Keratinocyte (primary cell): ENCODE data around the gene ZNF547.

Experiments used
- EZH2 ChIP-seq: IDR thresholded peaks from one replicate; pipeline ENCODE4 v1.6.1; 2012; ENCODE audit warnings: inconsistent platforms, mild to moderate bottlenecking, low read length, moderate library complexity
- TF ChIP-seq, protein P1 (sequence below), 3 experiments: IDR thresholded peaks in 1 of 3; conservative IDR thresholded peaks in 1 of 3; optimal IDR thresholded peaks in 1 of 3; 2 replicates in 2 of 3; 3 replicates in 1 of 3; pipeline versions ENCODE3 to v1.5.1; 2011; ENCODE audit warnings: low read length in 3 of 3, mild to moderate bottlenecking in 3 of 3, moderate library complexity in 2 of 3, control low read depth in 1 of 3, inconsistent platforms in 1 of 3; ENCODE audit not compliant: insufficient read depth in 2 of 3; ENCODE audit errors: extremely low read depth in 1 of 3

DNA sequence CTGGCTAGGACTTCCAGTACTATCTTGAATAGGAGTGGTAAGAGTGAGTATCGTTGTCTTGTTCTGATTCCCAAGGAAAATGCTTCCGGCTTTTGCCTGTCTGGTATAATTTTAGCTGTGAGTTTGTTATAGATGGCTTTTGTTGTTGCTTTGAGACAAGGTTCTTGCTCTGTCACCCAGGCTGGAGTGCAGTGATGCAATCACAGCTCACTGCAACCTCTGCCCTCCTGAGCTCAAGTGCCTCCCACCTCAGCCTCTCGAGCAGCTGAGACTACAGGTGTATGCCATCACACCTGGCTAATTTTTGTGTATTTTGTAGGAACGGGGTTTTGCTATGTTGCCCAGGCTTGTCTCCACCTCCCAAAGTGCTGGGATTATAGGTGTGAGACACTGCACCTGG, 49.2 kb upstream of the ZNF547 start:
- TF ChIP-seq EZH2 = no peak
- TF ChIP-seq, protein P1, sequence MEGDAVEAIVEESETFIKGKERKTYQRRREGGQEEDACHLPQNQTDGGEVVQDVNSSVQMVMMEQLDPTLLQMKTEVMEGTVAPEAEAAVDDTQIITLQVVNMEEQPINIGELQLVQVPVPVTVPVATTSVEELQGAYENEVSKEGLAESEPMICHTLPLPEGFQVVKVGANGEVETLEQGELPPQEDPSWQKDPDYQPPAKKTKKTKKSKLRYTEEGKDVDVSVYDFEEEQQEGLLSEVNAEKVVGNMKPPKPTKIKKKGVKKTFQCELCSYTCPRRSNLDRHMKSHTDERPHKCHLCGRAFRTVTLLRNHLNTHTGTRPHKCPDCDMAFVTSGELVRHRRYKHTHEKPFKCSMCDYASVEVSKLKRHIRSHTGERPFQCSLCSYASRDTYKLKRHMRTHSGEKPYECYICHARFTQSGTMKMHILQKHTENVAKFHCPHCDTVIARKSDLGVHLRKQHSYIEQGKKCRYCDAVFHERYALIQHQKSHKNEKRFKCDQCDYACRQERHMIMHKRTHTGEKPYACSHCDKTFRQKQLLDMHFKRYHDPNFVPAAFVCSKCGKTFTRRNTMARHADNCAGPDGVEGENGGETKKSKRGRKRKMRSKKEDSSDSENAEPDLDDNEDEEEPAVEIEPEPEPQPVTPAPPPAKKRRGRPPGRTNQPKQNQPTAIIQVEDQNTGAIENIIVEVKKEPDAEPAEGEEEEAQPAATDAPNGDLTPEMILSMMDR (optimal IDR thresholded peaks at IDR 0.05 in 1 of 3, IDR thresholded peaks at IDR 0.05 in 1 of 3, conservative IDR thresholded peaks at IDR 0.05 in 1 of 3; ENCODE audit: extremely low read depth in 1 of 3, insufficient read depth in 2 of 3, low read length in 3 of 3) = no peak
